HL-60 (cell line): ENCODE results near the gene ERC2.

ENCODE experiments used
- DNase-seq, 2 experiments: peaks; one replicate each; pipeline ENCODE4 v3.0.0-alpha.2; 2010 to 2020; ENCODE audit warnings: low read depth in 1 of 2, low spot score in 1 of 2
- H3K27ac ChIP-seq: fragments of 250-450 bp; sonication (Bioruptor Pico); replicated peaks from 2 replicates; pipeline ENCODE4 v1.5.1; 2020; ENCODE audit warnings: mild to moderate bottlenecking, moderate library complexity
- H3K27me3 ChIP-seq: fragments of 250-450 bp; sonication (Bioruptor Pico); 2 replicates; pipeline ENCODE4 v1.5.1; 2021; ENCODE audit warnings: mild to moderate bottlenecking, moderate library complexity; ENCODE audit not compliant: insufficient read depth, poor library complexity, severe bottlenecking
- H3K4me3 ChIP-seq: replicated peaks from 2 replicates; pipeline ENCODE4 v1.5.1; 2011; ENCODE audit warnings: mild to moderate bottlenecking, control low read depth, low read length; ENCODE audit not compliant: insufficient read depth
- GABPA ChIP-seq: IDR thresholded peaks from 2 replicates; pipeline ENCODE4 v1.6.1; 2012; ENCODE audit warnings: low read depth
- POLR2AphosphoS5 ChIP-seq: IDR thresholded peaks from 2 replicates; pipeline ENCODE4 v1.6.1; 2012; ENCODE audit warnings: low read depth
- SPI1 ChIP-seq: IDR thresholded peaks from 2 replicates; pipeline ENCODE4 v1.6.1; 2012; ENCODE audit warnings: low read depth, mild to moderate bottlenecking, borderline replicate concordance
- TF ChIP-seq, protein P1 (sequence below): IDR thresholded peaks from one replicate; pipeline ENCODE4 v1.5.1; 2011; ENCODE audit warnings: low read length, control low read depth, inconsistent platforms; ENCODE audit not compliant: insufficient read depth
- TF ChIP-seq, protein P2 (sequence below): IDR thresholded peaks from 2 replicates; pipeline ENCODE4 v1.6.1; 2012; ENCODE audit warnings: low read depth; ENCODE audit not compliant: insufficient replicate concordance

Gene ERC2

DNA sequence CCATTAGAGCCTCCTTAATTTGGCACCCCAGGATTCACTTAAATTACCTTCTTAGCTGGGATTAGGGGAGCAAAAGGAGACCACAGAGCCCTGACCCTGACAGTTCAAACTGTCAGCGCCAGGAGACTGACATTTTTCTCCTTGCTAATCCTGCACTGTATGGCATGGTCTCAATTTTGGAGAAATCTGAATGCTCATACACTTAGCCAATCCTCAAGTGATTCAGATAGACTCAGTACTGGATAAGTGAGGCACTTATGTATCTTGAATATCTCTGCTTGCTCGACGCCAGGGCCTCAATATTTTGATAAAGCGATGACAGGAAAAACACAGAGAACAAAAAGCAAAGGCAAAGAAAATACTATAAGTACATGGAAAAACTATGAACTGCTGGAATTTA lies 605.2 kb downstream of the ERC2 start:
- H3K27ac ChIP-seq, result no peak overlapping the region
- H3K4me3 ChIP-seq, result no peak overlapping the region
- no peaks in the 10 kb centered on the region for H3K27me3 ChIP-seq
- TF ChIP-seq, protein P1, sequence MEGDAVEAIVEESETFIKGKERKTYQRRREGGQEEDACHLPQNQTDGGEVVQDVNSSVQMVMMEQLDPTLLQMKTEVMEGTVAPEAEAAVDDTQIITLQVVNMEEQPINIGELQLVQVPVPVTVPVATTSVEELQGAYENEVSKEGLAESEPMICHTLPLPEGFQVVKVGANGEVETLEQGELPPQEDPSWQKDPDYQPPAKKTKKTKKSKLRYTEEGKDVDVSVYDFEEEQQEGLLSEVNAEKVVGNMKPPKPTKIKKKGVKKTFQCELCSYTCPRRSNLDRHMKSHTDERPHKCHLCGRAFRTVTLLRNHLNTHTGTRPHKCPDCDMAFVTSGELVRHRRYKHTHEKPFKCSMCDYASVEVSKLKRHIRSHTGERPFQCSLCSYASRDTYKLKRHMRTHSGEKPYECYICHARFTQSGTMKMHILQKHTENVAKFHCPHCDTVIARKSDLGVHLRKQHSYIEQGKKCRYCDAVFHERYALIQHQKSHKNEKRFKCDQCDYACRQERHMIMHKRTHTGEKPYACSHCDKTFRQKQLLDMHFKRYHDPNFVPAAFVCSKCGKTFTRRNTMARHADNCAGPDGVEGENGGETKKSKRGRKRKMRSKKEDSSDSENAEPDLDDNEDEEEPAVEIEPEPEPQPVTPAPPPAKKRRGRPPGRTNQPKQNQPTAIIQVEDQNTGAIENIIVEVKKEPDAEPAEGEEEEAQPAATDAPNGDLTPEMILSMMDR, result no peak
- TF ChIP-seq, protein P2, sequence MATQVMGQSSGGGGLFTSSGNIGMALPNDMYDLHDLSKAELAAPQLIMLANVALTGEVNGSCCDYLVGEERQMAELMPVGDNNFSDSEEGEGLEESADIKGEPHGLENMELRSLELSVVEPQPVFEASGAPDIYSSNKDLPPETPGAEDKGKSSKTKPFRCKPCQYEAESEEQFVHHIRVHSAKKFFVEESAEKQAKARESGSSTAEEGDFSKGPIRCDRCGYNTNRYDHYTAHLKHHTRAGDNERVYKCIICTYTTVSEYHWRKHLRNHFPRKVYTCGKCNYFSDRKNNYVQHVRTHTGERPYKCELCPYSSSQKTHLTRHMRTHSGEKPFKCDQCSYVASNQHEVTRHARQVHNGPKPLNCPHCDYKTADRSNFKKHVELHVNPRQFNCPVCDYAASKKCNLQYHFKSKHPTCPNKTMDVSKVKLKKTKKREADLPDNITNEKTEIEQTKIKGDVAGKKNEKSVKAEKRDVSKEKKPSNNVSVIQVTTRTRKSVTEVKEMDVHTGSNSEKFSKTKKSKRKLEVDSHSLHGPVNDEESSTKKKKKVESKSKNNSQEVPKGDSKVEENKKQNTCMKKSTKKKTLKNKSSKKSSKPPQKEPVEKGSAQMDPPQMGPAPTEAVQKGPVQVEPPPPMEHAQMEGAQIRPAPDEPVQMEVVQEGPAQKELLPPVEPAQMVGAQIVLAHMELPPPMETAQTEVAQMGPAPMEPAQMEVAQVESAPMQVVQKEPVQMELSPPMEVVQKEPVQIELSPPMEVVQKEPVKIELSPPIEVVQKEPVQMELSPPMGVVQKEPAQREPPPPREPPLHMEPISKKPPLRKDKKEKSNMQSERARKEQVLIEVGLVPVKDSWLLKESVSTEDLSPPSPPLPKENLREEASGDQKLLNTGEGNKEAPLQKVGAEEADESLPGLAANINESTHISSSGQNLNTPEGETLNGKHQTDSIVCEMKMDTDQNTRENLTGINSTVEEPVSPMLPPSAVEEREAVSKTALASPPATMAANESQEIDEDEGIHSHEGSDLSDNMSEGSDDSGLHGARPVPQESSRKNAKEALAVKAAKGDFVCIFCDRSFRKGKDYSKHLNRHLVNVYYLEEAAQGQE, result no peak
- TF ChIP-seq GABPA (no peak), SPI1 (no peak), POLR2AphosphoS5 (no peak)
- no peak for DNase-seq

DNA sequence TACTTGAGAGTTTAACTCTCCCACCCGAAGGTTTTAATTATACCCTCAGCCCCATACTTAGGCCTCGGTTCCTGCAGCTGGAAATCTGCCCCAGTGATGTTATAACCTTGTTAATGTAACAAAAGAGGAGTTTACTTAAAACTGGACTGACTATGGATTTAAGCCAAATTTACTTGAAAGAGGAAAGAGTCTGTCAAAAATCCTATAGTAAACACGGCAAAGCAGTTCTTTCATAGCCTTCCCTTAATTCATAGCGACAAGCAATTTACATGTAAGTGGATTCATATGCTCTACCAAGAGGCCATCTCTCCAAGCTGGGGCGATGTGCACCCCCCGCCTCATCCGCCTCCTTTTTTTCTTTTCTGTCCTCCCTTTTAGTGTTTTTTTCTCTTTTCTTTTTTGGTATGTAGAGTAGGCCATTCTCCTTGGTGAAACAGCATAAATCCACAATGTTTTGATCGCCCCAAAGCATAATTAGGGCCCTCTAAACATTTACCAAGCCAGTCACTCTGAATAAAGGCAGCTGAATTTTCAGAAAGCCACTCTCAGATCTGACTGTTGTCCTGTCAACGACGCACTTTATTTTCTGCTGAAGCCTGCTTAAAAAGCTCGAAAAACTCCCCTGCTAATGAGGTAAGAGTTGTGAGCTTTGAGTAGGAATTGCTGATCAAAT lies 608.1 kb downstream of the ERC2 start:
- TF ChIP-seq, protein P1, result no peak
- TF ChIP-seq, protein P2, result no peak
- TF ChIP-seq GABPA, result no peak
- no peak for TF ChIP-seq POLR2AphosphoS5
- no peak for TF ChIP-seq SPI1
- Histone ChIP-seq H3K27ac (no peak overlapping the region), H3K27me3 (no peaks in the 10 kb centered on the region), H3K4me3 (no peak overlapping the region)
- DNase-seq, result no peak

DNA sequence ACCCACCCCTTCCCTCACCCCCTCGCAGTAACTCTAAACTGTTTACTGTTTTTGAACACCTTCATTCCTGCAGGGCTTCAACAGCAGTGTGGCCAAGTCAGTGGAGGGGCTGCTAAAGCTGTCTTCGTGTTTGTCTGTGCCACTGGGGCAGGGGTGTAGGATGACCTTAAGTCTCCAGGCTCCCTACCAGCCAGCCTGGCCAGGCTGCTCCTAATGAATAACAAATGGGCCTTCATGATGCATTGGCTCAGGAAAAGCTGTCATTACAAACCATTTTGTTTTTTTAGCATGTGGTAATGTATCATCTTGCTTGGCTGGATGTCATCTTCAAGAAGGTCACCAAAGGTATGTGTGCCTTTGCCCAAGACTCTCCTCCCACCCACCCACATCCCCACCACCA lies 609.0 kb downstream of the ERC2 start:
- TF ChIP-seq GABPA (no peak), POLR2AphosphoS5 (no peak), SPI1 (no peak)
- TF ChIP-seq, protein P1, result no peak
- TF ChIP-seq, protein P2, result no peak
- no peak for DNase-seq
- Histone ChIP-seq H3K27me3 (no peaks in the 10 kb centered on the region), H3K27ac (no peak overlapping the region), H3K4me3 (no peak overlapping the region)
